Stimulated activated CD8-positive, alpha-beta memory T cell treated with anti-CD3 and anti-CD28 coated beads, Interleukin-4, amount 100 ng/mL, for 1 hour (primary cell): ENCODE measurements around the gene DPYSL4.

Experiments used
- DNase-seq, 2 donors: peaks; one replicate each; pipeline ENCODE4 v3.0.0-alpha.2; 2020; ENCODE audit warnings: low read depth in 2 of 2, low spot score in 1 of 2

The DPYSL4 gene

DNA sequence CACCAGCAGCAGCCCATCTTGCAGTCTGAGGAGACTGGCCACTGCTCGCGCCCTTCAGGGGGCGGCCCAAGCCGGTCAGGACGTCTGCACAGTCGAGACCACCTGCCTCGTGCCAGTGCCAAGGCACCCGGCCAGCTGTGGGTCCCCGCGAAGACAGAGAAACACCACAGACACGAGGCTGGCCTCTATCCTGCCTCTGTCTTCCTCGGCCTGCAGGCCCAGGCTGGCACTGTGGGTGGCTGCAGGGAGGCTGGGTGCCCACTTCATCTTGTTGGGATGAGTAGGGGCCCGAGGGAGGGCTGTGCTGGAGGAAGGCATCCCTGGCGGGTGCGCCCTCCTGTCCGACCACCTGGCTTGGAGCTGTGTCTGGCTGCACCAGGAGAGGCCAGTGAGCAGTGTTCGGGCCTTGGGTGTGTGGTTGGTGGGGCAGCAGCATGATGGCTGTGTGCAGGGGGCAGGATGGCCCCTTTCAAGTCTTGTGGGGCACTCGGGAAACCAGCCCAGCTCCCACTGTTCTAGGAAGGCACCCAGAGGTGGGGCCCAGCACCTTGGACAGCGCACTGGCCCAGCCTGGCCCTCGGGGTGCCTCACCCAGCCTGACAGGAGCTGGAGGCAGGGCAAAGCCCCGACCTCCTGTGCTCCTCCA, 7.3 kb downstream of the DPYSL4 start:
- DNase-seq = no peak

DNA sequence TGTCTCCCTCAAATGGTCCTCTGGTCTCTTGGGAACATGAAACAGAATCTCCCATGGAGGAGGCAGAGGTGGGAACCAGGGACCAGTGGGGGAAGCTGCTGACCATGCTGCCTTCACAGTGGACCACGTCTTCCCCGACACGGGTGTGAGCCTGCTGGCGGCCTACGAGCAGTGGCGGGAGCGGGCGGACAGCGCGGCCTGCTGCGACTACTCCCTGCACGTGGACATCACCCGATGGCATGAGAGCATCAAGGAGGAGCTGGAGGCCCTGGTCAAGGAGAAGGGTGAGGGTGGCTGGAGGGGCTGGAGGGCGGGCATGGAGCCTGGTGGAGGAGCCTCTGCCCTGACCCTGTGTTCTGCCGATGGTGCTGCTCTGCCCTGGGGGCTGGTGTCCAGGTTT, 8.0 kb downstream of the DPYSL4 start:
- DNase-seq = no peak

GRCh38 chr10:132195366-132196075, 8.8 kb downstream of the DPYSL4 start:
- no peak for DNase-seq

DNA sequence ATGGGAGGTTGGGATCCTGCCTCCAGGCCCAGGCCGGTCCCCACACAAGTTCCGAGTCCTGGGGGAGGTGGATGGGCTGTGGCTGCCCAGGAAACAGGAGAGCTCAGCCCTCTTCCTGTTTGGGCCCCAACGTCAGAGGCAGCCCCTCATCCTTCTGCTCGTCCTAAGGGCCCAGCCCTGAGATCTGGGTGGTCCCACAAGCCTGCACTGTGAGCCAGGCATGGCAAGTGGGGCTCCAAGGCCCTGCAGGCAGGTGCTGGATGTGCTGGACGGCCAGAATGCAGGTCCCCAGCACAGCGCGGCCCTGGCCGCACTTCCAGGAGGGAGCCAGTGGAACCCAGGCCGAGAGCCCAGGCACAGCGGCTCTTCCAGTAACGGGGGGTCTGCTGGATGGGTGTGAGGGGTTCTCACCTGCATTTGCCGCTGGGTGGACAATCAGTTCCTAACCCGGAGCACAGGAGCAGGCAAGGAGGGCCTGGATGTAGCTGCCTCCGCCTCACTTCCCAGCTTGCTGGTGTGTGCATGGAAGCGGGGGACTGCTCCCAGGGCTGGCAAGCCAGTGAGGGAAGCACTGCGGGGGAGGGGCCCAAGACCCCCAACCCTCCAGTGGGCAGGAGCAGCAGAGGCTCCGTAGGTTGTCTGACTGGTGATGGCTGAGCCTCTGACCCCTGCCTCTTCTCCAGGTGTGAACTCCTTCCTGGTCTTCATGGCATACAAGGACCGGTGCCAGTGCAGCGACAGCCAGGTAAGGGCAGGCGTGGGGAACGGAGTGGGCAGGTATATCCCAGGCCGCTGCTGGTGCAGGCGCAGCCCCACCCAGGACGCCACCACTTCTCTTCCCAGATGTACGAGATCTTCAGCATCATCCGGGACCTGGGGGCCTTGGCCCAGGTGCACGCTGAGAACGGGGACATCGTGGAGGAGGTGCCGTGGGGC, 9.7 kb downstream of the DPYSL4 start:
- no peak for DNase-seq

DNA sequence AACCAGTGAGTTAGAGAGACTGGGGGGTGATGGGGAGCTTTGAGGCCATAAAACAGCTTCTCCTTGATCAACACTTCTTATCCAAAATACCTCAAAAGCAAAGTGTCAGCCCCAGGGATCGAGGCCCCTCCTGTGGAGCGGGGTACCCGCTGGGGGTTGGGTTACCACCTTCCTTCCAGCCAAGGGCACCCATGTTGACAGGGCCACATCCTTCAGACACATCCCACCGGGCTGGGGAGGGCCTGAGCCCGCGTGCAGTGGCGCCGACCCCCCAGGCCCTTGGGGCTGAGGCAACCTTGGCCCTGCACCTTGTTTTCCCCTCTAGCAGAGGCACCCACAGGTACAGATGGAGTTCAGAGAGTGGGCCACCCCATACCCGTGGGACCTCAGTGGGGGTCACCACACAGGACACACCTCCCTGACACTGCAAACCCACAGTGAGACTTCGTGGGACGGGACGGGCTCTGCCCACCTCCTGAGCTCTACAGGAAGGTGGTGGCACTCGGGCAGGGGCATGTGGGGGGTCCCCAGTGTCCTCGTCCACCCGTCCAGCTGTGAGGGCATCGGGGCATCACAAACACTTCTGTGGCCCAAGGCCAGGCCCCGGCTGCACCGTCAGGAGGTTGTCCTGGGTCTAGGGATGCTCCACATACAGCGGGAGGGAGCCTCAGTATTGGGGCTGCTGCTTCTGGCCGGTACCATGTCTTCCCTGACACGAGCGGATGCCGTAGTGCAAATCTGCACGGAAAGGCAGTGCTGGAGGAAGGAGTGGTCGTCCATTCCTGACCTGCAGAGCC, 10.7 kb downstream of the DPYSL4 start:
- no peak for DNase-seq

DNA sequence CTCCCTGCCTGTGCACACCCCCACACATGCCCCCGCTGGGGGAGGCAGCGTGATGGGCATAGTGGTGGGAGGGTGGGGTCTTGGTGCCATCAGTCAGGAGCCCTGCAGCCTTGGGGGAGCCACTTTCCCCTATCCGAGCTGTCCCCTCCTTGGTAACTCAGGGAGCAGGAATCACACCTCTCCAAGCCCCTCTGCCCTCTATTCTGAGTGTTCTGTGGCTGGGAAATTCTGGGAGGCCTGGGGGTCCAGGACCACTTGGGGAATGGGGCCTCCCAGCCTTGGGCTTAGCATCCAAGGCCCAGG, 11.3 kb downstream of the DPYSL4 start:
- DNase-seq = no peak

DNA sequence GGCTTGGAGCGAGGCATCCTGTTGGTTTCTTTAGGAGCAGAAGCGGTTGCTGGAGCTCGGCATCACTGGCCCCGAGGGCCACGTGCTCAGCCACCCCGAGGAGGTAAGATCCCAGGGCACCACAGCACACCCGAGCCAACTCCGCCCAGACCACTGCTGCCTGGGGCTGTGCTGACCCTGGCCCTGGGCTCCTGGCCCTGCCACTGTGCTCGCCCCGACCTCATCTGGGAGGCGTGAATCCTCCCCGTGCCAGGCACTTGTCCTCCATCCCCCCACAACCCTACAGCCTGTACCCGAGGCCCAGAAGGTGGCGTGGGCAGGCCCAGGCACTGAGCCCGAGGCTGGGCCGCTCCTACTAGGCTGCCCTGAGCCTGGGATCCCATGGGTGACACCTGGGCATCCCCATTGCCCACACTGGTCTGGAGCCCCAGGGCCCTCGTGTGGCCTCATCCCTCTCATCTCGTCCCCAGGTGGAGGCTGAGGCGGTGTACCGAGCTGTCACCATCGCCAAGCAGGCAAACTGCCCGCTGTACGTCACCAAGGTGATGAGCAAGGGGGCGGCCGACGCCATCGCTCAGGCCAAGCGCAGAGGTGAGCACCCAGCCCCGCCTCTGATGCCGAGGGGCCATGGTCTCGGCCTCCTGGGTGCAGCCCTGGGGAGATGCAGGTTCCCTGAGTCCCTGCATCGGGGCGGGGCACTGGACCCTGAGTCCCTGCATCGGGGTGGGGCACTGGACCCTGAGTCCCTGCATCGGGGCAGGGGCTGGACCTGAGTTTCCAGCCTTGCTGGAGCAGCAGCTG, 11.8 kb downstream of the DPYSL4 start:
- no peak for DNase-seq

- DNase-seq = no peak
Measured at GRCh38 chr10:132199268-132199853, 12.6 kb downstream of the DPYSL4 start.

DNA sequence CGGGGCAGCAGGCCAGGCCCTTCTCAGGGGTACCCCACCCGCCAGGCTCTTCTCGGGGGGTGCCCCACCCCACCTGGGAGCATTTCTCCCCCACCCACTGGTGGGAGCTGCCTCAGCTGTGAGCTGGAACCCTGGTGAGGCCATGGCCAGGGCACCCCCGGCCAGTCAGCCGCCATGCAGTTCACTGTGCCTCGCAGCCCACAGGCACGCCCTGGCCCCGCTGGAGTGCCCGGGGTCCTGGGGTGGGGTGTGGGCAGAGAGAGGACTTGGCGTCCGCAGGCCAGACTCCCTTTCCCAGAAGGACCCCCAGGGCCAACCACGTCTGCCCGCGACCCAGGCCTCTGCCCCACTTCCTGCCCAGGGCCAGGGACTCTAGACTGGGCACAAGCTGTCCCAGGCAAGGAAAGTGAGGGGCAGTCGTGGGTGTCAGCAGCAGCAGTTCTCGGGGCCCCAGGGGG, 13.1 kb downstream of the DPYSL4 start:
- DNase-seq = no peak

DNA sequence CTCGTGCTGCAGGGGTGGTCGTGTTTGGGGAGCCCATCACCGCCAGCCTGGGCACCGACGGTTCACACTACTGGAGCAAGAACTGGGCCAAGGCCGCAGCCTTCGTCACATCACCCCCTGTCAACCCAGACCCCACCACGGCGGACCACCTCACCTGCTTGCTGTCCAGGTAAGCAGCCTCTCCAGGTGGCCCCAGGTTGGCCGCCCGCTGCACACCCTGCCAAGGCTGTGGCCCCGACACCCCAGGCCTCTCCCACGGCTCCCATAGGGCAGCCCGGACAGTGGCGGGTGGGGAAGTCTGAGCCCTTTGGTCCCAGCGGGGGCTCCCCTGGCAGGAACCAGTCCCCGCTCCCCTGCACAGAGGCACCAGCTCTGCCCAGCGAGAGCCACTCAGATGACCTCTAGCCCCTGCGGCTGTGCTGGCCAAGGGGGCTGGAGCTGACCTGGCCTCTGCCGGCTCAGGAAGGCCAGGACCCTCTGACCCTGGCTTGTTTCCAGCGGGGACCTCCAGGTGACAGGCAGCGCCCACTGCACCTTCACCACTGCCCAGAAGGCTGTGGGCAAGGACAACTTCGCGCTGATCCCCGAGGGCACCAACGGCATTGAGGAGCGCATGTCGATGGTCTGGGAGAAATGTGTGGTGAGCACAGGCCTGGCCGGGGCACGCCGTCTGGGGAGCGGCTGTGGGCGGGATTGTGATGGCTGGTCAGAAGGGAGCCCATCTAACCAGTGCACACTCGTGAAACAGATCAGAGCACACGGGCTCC, 13.8 kb downstream of the DPYSL4 start:
- no peak for DNase-seq

DNA sequence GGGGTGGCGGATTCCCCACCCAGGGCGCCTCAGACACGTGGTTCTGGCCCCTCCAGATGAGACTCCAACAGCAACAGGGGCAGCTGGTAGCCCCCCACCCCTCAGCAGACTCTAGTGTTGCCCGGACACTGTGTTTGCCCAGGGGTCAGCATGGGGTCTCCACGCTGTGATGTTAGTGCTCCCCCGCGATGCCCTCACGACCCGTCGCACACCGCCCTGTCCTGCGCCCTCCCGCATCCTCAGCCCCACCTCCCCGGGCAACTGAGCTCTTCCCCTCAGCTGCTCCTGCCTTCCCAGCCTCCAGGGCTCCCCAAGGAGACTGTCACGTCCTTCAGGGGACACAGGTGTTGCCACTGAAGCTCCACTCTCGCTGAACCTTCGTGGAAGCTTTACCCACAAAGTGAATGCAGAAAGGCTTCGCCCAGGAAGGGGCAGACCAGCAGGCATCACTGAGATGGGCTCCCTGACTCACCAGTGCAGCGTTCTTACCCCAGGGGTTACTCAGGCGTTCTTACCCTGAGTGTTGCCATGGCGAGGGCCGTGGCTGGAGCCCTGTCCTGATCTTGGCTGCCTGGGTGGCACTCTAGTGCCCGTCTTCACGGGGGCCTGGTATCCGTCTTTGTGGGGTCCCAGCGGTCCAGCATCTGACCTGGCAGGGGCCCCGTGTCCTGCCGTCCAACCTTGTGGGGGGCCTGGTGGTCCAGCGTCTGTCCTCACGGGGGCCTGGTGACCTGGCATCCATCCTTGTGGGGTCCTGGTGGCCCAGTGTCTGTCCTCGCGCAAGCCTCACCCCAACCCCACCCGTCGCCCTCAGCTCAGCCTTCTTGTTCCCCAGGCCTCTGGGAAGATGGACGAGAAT, 14.6 kb downstream of the DPYSL4 start:
- no peak for DNase-seq

GRCh38 chr10:132202070-132202970, 15.6 kb downstream of the DPYSL4 start:
- no peak for DNase-seq

- no peak for DNase-seq
Measured at GRCh38 chr10:132203256-132204077, 16.7 kb downstream of the DPYSL4 start.

DNA sequence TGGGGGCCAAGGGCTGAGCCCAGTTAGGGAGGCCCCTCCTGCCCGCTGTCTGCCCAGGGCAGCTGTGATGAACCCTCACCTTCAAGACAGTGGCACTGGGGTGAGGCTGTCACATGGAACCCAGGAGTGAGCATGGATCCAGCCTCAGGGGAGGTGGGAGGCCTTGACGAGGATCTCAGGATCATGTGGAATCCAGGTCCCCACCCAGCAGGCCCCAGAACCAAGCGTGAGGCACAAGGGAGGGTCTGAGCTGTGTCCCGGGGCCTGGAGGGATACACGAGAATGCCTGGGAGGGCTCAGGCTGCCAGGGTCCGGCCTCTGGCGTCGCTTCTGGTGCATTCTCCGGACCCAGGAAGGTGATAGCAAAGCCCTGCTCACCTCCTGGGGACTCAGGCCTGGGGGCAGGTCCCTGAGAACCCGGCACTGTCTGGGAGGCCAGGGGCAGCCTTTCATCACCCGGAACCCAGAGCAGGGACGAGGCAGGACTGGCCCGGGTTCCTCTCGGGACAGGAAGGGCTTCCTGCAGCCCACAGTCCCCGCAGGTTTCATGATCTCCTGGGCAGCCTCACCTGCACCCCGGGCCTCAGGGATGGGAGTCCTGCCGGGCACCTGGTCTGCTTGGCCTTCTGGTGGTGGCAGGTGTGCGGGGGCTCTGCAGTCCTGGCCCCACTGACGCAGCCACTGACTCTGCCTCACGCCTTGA, 17.5 kb downstream of the DPYSL4 start:
- no peak for DNase-seq

GRCh38 chr10:132204781-132205473, 18.2 kb downstream of the DPYSL4 start:
- no peak for DNase-seq
